HG02938 (cell line): ENCODE results near the gene SPINK8.
"Not testable (repeated sequence)": the region's sequence is repeated elsewhere in the genome, so short reads cannot be mapped to it uniquely, and the experiment has no call there.

Experiments used
- ATAC-seq: cut with Tn5 transposase; IDR thresholded peaks from one replicate; pipeline ENCODE4 v1.9.1; 2021; ENCODE audit warnings: mild to moderate bottlenecking, moderate library complexity; ENCODE audit not compliant: unreplicated experiment

Gene SPINK8

GRCh38 chr3:48333346-48334245, at the start of gene SPINK8:
Gene SPINK8, minus strand, starts transcription at chr3:48333661. Its CDS starts 5,320 bp downstream, at chr3:48328341.
- ATAC-seq = not testable (repeated sequence)

GRCh38 chr3:48372862-48373435, 39.5 kb upstream of the SPINK8 start:
- ATAC-seq = no peak

GRCh38 chr3:48372377-48372770, 38.9 kb upstream of the SPINK8 start:
- no peak for ATAC-seq

DNA sequence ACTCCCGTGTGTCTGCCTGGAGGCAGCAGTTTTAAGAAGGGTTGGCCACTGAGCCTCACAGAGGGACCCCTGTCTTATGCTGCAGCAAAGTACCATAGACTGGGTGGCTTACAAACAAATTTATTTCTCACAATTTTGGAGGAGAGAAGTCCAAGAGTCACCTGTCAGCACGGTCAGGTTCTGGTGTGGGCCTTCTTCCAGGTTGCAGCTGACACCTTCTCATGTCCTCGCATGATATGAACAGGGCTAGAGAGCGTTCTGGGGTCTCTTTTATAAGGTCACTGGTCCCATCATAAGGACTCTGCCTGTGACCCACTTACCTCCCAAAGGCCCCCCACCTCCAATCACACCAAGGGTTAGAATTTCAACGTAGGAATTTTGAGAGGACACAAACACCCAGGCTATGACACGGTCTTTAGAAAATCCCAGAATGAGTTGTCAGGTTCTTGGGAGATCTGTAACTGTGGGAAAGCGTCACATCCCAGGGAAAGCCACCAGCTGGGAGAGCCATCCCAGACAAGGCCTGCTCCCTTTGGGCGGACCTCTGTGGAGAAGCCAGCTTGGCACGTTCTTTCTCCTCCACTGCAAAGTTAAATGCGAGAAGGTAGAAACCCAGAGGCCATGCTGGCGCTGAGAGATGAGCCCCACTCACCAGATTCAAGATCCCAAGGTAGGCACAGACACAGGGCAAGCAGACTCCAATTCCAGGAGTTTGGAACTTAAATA, 38.4 kb upstream of the SPINK8 start, which contains the start of gene FBXW12:
TSS of gene FBXW12 (plus strand) at position 569 of the 726 bp plus-strand sequence. CDS start 549 bp downstream, outside the sequence.
- no peak for ATAC-seq

DNA sequence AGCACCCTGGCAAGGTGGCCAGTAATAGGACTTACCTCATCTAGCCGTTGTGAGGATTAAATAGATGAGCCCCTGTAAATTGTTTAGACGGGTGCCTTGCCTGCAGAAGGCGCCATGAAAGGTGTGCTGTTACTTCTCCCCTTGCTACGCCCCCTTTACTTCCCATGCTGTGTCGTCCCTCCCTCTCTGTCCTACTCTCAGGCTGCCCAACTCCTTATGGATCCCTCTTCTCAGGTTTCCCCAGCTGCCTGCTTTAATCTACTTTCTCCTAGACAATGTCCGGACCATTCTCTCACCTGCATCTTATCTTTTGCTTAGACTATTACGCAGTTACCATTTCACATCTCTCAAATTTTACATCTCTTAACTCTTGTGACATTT, 36.9 kb upstream of the SPINK8 start:
- no peak for ATAC-seq

DNA sequence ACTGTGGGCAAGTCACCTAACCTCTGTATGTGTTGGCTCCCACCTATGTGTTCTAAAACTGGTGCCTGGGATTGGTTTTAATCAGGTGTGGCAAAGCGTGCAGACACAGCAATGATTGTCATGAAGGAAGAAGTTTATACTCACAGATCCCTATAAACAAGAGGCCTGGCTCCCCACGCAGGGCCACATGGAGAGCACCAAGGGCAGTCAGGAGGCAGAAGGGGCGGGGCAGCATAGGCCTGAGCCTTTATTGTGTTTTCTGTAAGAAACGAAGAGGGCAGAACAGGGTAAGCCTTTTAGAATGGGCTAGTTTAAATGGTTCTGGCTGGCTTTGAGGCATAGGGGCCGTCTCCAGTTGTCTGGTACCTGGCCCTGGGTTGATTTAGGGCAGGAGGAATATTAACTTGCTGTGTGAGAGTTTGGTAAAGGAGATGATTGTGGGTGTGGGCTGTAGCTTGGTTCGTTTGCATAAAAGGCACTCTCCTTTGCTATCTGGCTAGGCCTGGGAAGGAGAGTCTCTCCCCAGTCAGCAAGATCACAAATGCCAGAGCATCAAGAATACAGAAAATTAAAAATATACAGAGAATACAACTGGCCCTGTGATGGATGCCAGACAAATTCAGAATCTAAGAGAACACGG, 36.4 kb upstream of the SPINK8 start:
- no peak for ATAC-seq

- no peak for ATAC-seq
These were observed 33.7 kb upstream of the SPINK8 start for GRCh38 chr3:48367201-48367600.

DNA sequence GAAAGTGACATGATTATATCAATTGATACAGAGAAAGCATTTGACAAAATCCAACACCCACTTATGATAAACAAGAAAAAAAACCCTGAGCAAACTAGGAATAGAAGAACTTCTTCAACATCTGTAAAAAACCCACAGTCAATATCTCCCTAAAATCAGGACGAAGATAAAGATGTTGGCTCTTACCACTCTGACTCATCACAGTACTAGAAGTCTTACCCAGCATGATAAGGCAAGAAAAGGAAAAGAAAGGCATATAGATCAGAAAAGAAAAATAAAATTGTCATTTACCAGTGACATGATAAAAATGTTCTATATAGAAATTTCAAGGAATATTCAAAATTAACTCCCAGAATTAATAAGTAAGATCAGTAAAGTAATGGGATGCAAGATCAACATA, 31.4 kb upstream of the SPINK8 start:
- no peak for ATAC-seq

DNA sequence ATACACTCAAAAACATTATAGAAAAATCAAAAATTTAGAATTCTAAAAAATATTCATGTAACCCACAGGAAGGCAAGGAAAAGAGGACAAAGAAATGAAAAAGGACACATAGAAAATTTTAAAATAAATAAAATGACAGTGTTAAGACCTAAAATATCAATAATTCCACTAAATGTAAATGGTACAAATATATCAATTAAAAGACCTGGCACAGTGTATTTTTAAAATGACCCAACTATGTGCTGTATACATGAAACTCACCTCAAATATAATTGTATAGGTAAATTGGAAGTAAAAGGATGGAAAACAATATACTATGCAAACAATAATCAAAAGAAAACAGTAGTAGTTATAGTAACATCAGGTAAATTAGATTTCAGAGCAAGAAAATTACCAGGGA, 28.5 kb upstream of the SPINK8 start:
- ATAC-seq = no peak

- ATAC-seq = no peak
These were observed 23.0 kb upstream of the SPINK8 start for GRCh38 chr3:48356419-48356818.

GRCh38 chr3:48353987-48354386, 20.5 kb upstream of the SPINK8 start:
- ATAC-seq = no peak

DNA sequence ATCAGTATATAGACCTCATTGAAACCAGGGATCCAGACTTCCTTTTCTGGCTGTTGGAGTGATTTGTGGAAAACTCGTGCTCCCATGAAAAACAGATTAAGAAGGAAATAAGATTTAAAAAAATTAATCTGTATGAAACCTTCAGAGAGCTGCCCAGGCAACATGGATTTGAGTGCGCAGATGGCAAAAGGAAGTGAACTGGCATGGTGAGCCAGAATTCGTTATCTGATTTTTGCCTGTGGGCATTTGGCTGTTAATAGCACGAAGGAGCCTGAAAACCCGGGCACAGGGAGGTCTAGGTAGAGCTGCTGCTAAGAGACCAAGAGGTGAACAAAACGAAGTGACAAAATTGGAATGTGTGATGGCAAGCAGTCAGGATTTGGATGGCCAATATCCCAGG, 19.1 kb upstream of the SPINK8 start:
- ATAC-seq = no peak

- ATAC-seq = no peak
These were observed 14.0 kb upstream of the SPINK8 start for GRCh38 chr3:48347500-48347899.

- no peak for ATAC-seq
These were observed 12.6 kb upstream of the SPINK8 start for GRCh38 chr3:48345946-48346572.

- no peak for ATAC-seq
These were observed 11.5 kb upstream of the SPINK8 start for GRCh38 chr3:48344867-48345507.

DNA sequence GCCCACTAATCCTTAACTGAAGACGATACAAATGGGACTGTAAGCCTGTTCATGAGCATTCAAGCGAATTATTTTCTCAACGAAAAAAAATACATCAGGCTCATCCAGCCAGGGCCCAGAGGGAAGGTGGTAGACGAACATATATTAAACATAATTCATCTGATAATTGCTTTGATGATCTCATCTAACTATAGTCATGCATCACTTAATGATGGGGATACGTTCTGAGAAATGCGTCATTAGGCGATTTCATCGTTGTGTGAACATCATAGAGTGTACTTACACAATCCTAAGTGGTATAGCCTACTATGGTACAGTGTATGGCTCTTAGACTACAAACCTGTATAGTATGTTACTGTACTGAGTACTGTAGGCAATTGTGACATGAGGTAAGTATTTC, 10.0 kb upstream of the SPINK8 start:
- ATAC-seq = no peak

DNA sequence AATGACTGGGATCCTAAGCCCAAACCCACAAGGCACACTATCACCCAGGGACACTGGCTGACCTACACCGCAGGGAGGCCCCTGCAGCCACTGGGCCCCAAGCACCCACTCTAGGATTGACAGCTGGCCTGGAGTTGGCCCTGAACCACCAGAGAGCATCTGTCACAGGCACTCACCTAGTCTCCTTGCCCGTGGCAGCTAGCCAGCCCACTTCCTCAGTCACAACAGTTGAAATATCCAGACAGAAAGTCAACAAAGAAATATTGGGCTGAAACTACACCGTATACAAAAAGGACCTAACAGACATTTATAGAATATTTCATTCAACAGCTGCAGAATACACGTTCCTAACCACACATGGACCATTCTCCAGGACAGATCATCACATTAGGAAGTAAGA, 5.2 kb upstream of the SPINK8 start:
- ATAC-seq = no peak

DNA sequence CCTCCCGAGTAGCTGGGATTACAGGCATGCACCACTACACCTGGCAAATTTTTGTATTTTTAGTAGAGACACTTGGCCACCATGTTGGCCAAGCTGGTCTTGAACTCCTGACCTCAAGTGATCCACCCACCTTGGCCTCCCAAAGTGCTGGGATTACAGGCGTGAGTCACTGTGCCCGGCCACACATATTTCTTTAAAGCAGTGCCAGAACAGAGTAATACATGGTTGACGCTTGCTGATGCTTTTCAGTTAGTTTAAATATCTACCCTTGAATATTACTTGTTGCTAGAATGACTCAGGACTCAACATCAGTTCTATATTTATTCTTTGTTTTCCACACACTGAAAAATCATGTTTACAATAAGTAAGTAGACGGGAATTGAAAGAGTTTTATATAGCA, 4.1 kb upstream of the SPINK8 start:
- ATAC-seq = not testable (repeated sequence)

GRCh38 chr3:48335286-48335685, 1.8 kb upstream of the SPINK8 start:
- not testable (repeated sequence) for ATAC-seq

- ATAC-seq = no peak
These were observed 1.1 kb upstream of the SPINK8 start for GRCh38 chr3:48334605-48335004.
